K562 (cell line): ENCODE measurements around the gene ABHD5. TPM values are rescaled to one million over a fixed set of nuclear protein-coding genes. Genes with fewer than 3 reads are reported as not detected.

Experiments used
- ARNT ChIP-seq, 2 experiments: fragments of 450-650 bp; IDR thresholded peaks; 2 replicates each; pipeline ENCODE4 v1.6.1; 2016; ENCODE audit warnings: mild to moderate bottlenecking in 1 of 2
- DDX20 ChIP-seq: fragments of 450-650 bp; IDR thresholded peaks from 2 replicates; pipeline ENCODE4 v1.6.1; 2016; ENCODE audit warnings: missing genetic modification characterization, low read depth, mild to moderate bottlenecking, missing compliant biosample characterization, moderate library complexity
- DPF2 ChIP-seq: fragments of 450-650 bp; IDR thresholded peaks from 2 replicates; pipeline ENCODE4 v1.6.1; 2016
- ETS1 ChIP-seq: conservative IDR thresholded peaks from 2 replicates; pipeline ENCODE4 v1.6.1; 2011; ENCODE audit warnings: low read depth, mild to moderate bottlenecking, low read length; ENCODE audit not compliant: control insufficient read depth
- HIVEP1 ChIP-seq: fragments of 250-450 bp; sonication (Bioruptor Pico); IDR thresholded peaks from 2 replicates; pipeline ENCODE4 v1.4.0; 2020; ENCODE audit warnings: mild to moderate bottlenecking
- MXI1 ChIP-seq: IDR thresholded peaks from 2 replicates; pipeline ENCODE4 v1.6.1; 2011; ENCODE audit warnings: low read depth, mild to moderate bottlenecking, improper control_type of control experiment, low read length
- PHB2 ChIP-seq: fragments of 450-650 bp; IDR thresholded peaks from 2 replicates; pipeline ENCODE4 v1.6.1; 2017; ENCODE audit warnings: low read depth
- POLR2AphosphoS5 ChIP-seq: IDR thresholded peaks from 2 replicates; pipeline ENCODE4 v1.6.1; 2011; ENCODE audit warnings: mild to moderate bottlenecking, low read depth, low read length, moderate library complexity; ENCODE audit not compliant: control insufficient read depth, insufficient read depth
- POLR3A ChIP-seq: IDR thresholded peaks from 2 replicates; pipeline ENCODE4 v1.6.1; 2011; ENCODE audit warnings: borderline replicate concordance, mild to moderate bottlenecking, moderate library complexity; ENCODE audit not compliant: insufficient read length, insufficient read depth; ENCODE audit errors: extremely low read depth
- RBM14 ChIP-seq: fragments of 200-400 bp; formaldehyde crosslinking; IDR thresholded peaks from 2 replicates; pipeline ENCODE4 v1.6.1; 2018; ENCODE audit warnings: low read depth, mild to moderate bottlenecking, low read length, moderate library complexity, borderline replicate concordance; ENCODE audit not compliant: insufficient read depth
- RFX5 ChIP-seq: IDR thresholded peaks from 2 replicates; pipeline ENCODE4 v1.6.1; 2011; ENCODE audit warnings: low read depth, mild to moderate bottlenecking, improper control_type of control experiment, low read length
- SNAPC5 ChIP-seq: fragments of 250-450 bp; sonication (Bioruptor Pico); IDR thresholded peaks from 2 replicates; pipeline ENCODE4 v1.8.0; 2021; ENCODE audit warnings: moderate library complexity, mild to moderate bottlenecking, inconsistent platforms
- STAT6 ChIP-seq: sonication (generic); formaldehyde crosslinking; IDR thresholded peaks from 2 replicates; pipeline ENCODE4 v1.8.1; 2023; ENCODE audit warnings: mild to moderate bottlenecking, missing genetic modification reagents
- TAF15 ChIP-seq: fragments of 200-400 bp; formaldehyde crosslinking; IDR thresholded peaks from 2 replicates; pipeline ENCODE4 v1.6.1; 2017; ENCODE audit warnings: mild to moderate bottlenecking, low read depth, low read length, moderate library complexity
- TAF9B ChIP-seq: fragments of 450-650 bp; IDR thresholded peaks from 2 replicates; pipeline ENCODE4 v1.6.1; 2018; ENCODE audit warnings: mild to moderate bottlenecking; ENCODE audit not compliant: partially characterized antibody
- YY1 ChIP-seq, 3 experiments: IDR thresholded peaks; 2 replicates each; pipeline ENCODE4 v1.6.1; 2011; ENCODE audit warnings: low read length in 2 of 3, mild to moderate bottlenecking in 2 of 3, moderate library complexity in 2 of 3, borderline replicate concordance in 1 of 3, control low read depth in 1 of 3, low read depth in 1 of 3; ENCODE audit not compliant: insufficient read depth in 3 of 3, insufficient replicate concordance in 2 of 3, control insufficient read depth in 1 of 3, insufficient read length in 1 of 3; ENCODE audit errors: extremely low read depth in 1 of 3
- ZNF41 ChIP-seq: fragments of 250-450 bp; sonication (Bioruptor Pico); conservative IDR thresholded peaks from 2 replicates; pipeline ENCODE4 v1.4.0; 2020; ENCODE audit warnings: mild to moderate bottlenecking
- ZNF431 ChIP-seq: sonication (generic); formaldehyde crosslinking; IDR thresholded peaks from 2 replicates; pipeline ENCODE4 v1.8.0; 2022; ENCODE audit warnings: mild to moderate bottlenecking, missing genetic modification reagents
- polyA plus RNA-seq, 8 experiments: library from polyadenylated mRNA; depleted of rRNA in 4 of 8; stranded (reverse) in 5 of 8; unstranded in 3 of 8; fragments of >200 nt; fragmentation: Nextera tagmentation in 2 of 8; fragmentation: Illumina TruSeq in 1 of 8; extraction: Ambion mirVana in 2 of 8; extraction: Trizol in 1 of 8; gene quantifications; 2 replicates each; pipeline versions ENCODE4 v1.2.1 to v1.2.3, GENCODE V29; 2011 to 2014; ENCODE audit warnings: inconsistent platforms in 1 of 8, missing spikeins in 1 of 8
- total RNA-seq, 7 experiments: library from RNA; depleted of rRNA in 6 of 7; stranded (reverse); fragments of >200 nt in 6 of 7; fragmentation: Illumina TruSeq in 2 of 7; extraction: Trizol in 2 of 7; gene quantifications; 2 replicates each; pipeline versions ENCODE4 v1.2.1 to v1.2.3, GENCODE V29; 2011 to 2021; ENCODE audit warnings: low replicate concordance in 1 of 7

ABHD5 gene
- total and polyA plus RNA-seq, 9 of the 15 experiments (the other 6 are each of a cell fraction or from before 2014, with no cell fraction given): 27.8 to 61.7 (median 39.9) TPM

GRCh38 chr3:43688245-43688650 is 2.5 kb upstream of the ABHD5 start (continued):
- TF ChIP-seq POLR3A (no peak), DDX20 (tag) (peak; percentile 85), HIVEP1 (peak; percentile 95), ZNF431 (no peak), ZNF41 (CRISPR knock-in tag) (peak; percentile 84), ARNT (IDR thresholded peaks at IDR 0.05) (no peak), MXI1 (no peak), RBM14 (no peak), YY1 (IDR thresholded peaks at IDR 0.05; ENCODE audit: borderline replicate concordance in 1 of 3, control insufficient read depth in 1 of 3, extremely low read depth in 1 of 3, insufficient read depth in 3 of 3, insufficient read length in 1 of 3, insufficient replicate concordance in 2 of 3, low read depth in 1 of 3, low read length in 2 of 3) (no peak), ETS1 (no peak), POLR2AphosphoS5 (no peak), STAT6 (CRISPR knock-in tag) (no peak), SNAPC5 (CRISPR knock-in tag) (no peak), DPF2 (no peak), RFX5 (no peak), PHB2 (no peak), TAF9B (no peak), TAF15 (no peak)
